GM12878 (cell line): ENCODE data around the gene OPN3. TPM values are rescaled to one million over a fixed set of nuclear protein-coding genes. Genes with fewer than 3 reads are reported as not detected.

ENCODE experiments used
- ATAC-seq: fragments of 200-7000 bp; cut with Tn5 transposase; 3 replicates; pipeline ENCODE4 v1.9.1; 2020; ENCODE audit warnings: mild to moderate bottlenecking, moderate library complexity
- BruUV-seq: library from RNA; stranded (reverse); fragments of 400-500 nt; replicated peaks from 2 replicates; lab custom pipeline; 2021; lab: Mats Ljungman, UMichigan
- CTCF ChIA-PET: fragments of 300-600 bp; sonication (Branson Sonifier 250); formaldehyde crosslinking; extraction: SDS; loops from one replicate; lab custom pipeline; 2021; ENCODE audit warnings: inconsistent platforms; lab: Yijun Ruan, JAX
- POLR2A ChIA-PET: fragments of 350-600 bp; formaldehyde crosslinking; extraction: SDS; loops from one replicate; lab custom pipeline; 2021; ENCODE audit warnings: inconsistent platforms; lab: Charles Lee
- RAD21 ChIA-PET: fragments of 300-600 bp; sonication (Branson Sonifier 250); formaldehyde crosslinking; loops from one replicate; lab custom pipeline; 2023; ENCODE audit warnings: antibody characterized with exemption; ENCODE audit not compliant: unreplicated experiment; lab: Charles Lee
- SMC1A ChIA-PET: fragments of 300-600 bp; sonication (Branson Sonifier 250); formaldehyde crosslinking; loops from one replicate; lab custom pipeline; 2023; ENCODE audit not compliant: unreplicated experiment, uncharacterized antibody; lab: Charles Lee
- DNase-seq: peaks from one replicate; pipeline ENCODE4 v3.0.0-alpha.2; 2011; ENCODE audit warnings: low read depth, low spot score
- FAIRE-seq: peaks from 3 replicates; lab custom pipeline; 2011; peaks lifted over from hg19 to GRCh38; lab: Jason Lieb, UNC
- H2AFZ ChIP-seq: 2 replicates; pipeline ENCODE4 v1.6.0; 2011; ENCODE audit warnings: low read depth, low read length, control low read depth; ENCODE audit not compliant: control insufficient read depth
- H3K27ac ChIP-seq: 2 replicates; pipeline ENCODE4 v1.5.1; 2011; ENCODE audit warnings: control low read depth; ENCODE audit not compliant: control insufficient read depth, insufficient read depth
- H3K27me3 ChIP-seq, 2 experiments: replicated peaks in 1 of 2; 2 replicates each; pipeline versions ENCODE4 v1.6.0 to v1.6.1; 2011; ENCODE audit warnings: low read length in 1 of 2; ENCODE audit not compliant: control insufficient read depth in 2 of 2, insufficient read depth in 2 of 2
- H3K36me3 ChIP-seq, 2 experiments: 2 replicates each; pipeline ENCODE4 v1.5.1; 2011; ENCODE audit warnings: low read length in 1 of 2; ENCODE audit not compliant: control insufficient read depth in 2 of 2, insufficient read depth in 2 of 2
- H3K4me1 ChIP-seq: 2 replicates; pipeline ENCODE4 v1.6.1; 2011; ENCODE audit warnings: mild to moderate bottlenecking, low read length, moderate library complexity, mixed read lengths; ENCODE audit not compliant: control insufficient read depth, insufficient read depth
- H3K4me2 ChIP-seq: 2 replicates; pipeline ENCODE4 v1.6.0; 2011; ENCODE audit warnings: control low read depth; ENCODE audit not compliant: control insufficient read depth, insufficient read depth
- H3K4me3 ChIP-seq: fragments of 200-600 bp; sonication (generic); 2 replicates; pipeline ENCODE4 v1.5.1; 2016
- H3K79me2 ChIP-seq: 2 replicates; pipeline ENCODE4 v1.6.0; 2011; ENCODE audit warnings: low read length; ENCODE audit not compliant: control insufficient read depth, insufficient read depth
- H3K9ac ChIP-seq: 2 replicates; pipeline ENCODE4 v1.8.0; 2011; ENCODE audit warnings: low read length, control low read depth, mixed read lengths; ENCODE audit not compliant: control insufficient read depth, insufficient read depth
- H3K9me3 ChIP-seq: replicated peaks from 3 replicates; pipeline ENCODE4 v1.5.1; 2011; ENCODE audit warnings: mild to moderate bottlenecking, low read length; ENCODE audit not compliant: control insufficient read depth, insufficient read depth
- H4K20me1 ChIP-seq: 2 replicates; pipeline ENCODE4 v1.6.0; 2011; ENCODE audit not compliant: control insufficient read depth, insufficient read depth
- ATF2 ChIP-seq: IDR thresholded peaks from 2 replicates; pipeline ENCODE4 v1.6.1; 2012; ENCODE audit warnings: low read length, inconsistent platforms
- ATF3 ChIP-seq: IDR thresholded peaks from 2 replicates; pipeline ENCODE4 v1.6.1; 2011; ENCODE audit warnings: low read depth, mild to moderate bottlenecking, low read length, moderate library complexity, borderline replicate concordance; ENCODE audit errors: extremely low read depth
- CBX5 ChIP-seq: sonication (generic); IDR thresholded peaks from 2 replicates; pipeline ENCODE4 v1.6.1; 2016; ENCODE audit warnings: low read depth, moderate library complexity, mild to moderate bottlenecking, inconsistent platforms
- DPF2 ChIP-seq: fragments of 450-650 bp; IDR thresholded peaks from 2 replicates; pipeline ENCODE4 v1.6.1; 2017; ENCODE audit warnings: mild to moderate bottlenecking
- ESRRA ChIP-seq: IDR thresholded peaks from 2 replicates; pipeline ENCODE4 v1.6.1; 2012; ENCODE audit warnings: mild to moderate bottlenecking, low read length, improper control_type of control experiment
- ETV6 ChIP-seq, 2 experiments: fragments of 450-650 bp in 1 of 2; IDR thresholded peaks in 1 of 2; conservative IDR thresholded peaks in 1 of 2; 2 replicates each; pipeline ENCODE4 v1.6.1; 2014; ENCODE audit warnings: antibody characterized with exemption in 1 of 2, borderline replicate concordance in 1 of 2, low read depth in 1 of 2, mild to moderate bottlenecking in 1 of 2, moderate library complexity in 1 of 2
- FOXM1 ChIP-seq: IDR thresholded peaks from 2 replicates; pipeline ENCODE4 v1.6.1; 2012; ENCODE audit warnings: low read depth, mild to moderate bottlenecking, inconsistent platforms, low read length, moderate library complexity
- IRF4 ChIP-seq: IDR thresholded peaks from 2 replicates; pipeline ENCODE4 v1.6.1; 2011; ENCODE audit warnings: low read depth, low read length
- JUNB ChIP-seq: IDR thresholded peaks from 2 replicates; pipeline ENCODE4 v1.6.1; 2016; ENCODE audit warnings: antibody characterized with exemption, mild to moderate bottlenecking
- MTA3 ChIP-seq: IDR thresholded peaks from 2 replicates; pipeline ENCODE4 v1.6.1; 2012; ENCODE audit warnings: low read length, inconsistent platforms, borderline replicate concordance
- MXI1 ChIP-seq: fragments of 150-350 bp; IDR thresholded peaks from 2 replicates; pipeline ENCODE4 v1.6.1; 2011; ENCODE audit warnings: low read depth, mild to moderate bottlenecking, inconsistent platforms, low read length, improper control_type of control experiment
- SPI1 ChIP-seq: IDR thresholded peaks from 2 replicates; pipeline ENCODE4 v1.6.1; 2011; ENCODE audit warnings: low read depth, mild to moderate bottlenecking, low read length, moderate library complexity, borderline replicate concordance; ENCODE audit not compliant: insufficient read depth
- SREBF1 ChIP-seq: IDR thresholded peaks from 2 replicates; pipeline ENCODE4 v1.6.1; 2012; ENCODE audit warnings: mild to moderate bottlenecking, low read length
- STAT3 ChIP-seq: IDR thresholded peaks from 2 replicates; pipeline ENCODE4 v1.6.1; 2011; ENCODE audit warnings: low read depth, low read length, improper control_type of control experiment
- SUZ12 ChIP-seq: fragments of 200-600 bp; sonication (generic); IDR thresholded peaks from one replicate; pipeline ENCODE4 v1.6.1; 2018; ENCODE audit warnings: antibody characterized with exemption, mild to moderate bottlenecking; ENCODE audit not compliant: unreplicated experiment
- ZSCAN29 ChIP-seq: fragments of 450-650 bp; IDR thresholded peaks from 2 replicates; pipeline ENCODE4 v1.6.1; 2017; ENCODE audit warnings: mild to moderate bottlenecking, moderate library complexity
- whole genome bisulfite sequencing: methylation state at CpG from one replicate; pipeline ENCODE4 v1.1.6; 2016; ENCODE audit warnings: low lambda C conversion rate; ENCODE audit not compliant: insufficient replicate concordance, insufficient coverage; ENCODE audit errors: missing lambda C conversion rate; 5-methylcytosine and 5-hydroxymethylcytosine counted together
- in situ Hi-C: fragments of 300-500 bp; cut with MboI; formaldehyde crosslinking; loops from 9 replicates; pipeline ENCODE4 v1.14.3; 2018; ENCODE audit warnings: mixed read lengths
- intact Hi-C: fragments of 100-400 bp; cut with micrococcal nuclease; formaldehyde crosslinking; loops from one replicate; pipeline ENCODE4 v1.14.2; 2022; ENCODE audit not compliant: unreplicated experiment
- polyA plus RNA-seq, 11 experiments: library from polyadenylated mRNA; depleted of rRNA in 4 of 11; unstranded in 6 of 11; stranded (reverse) in 5 of 11; fragments of >200 nt; fragmentation: Nextera tagmentation in 4 of 11; fragmentation: Illumina TruSeq in 1 of 11; extraction: Ambion mirVana in 4 of 11; extraction: Trizol in 1 of 11; gene quantifications; 1 replicate in 1 of 11; 2 replicates in 10 of 11; pipeline versions ENCODE4 v1.2.1 to v1.2.3, GENCODE V29; 2011 to 2016; ENCODE audit warnings: inconsistent platforms in 2 of 11, missing spikeins in 2 of 11, low read depth in 1 of 11
- total RNA-seq, 4 experiments: library from RNA; depleted of rRNA in 3 of 4; stranded (reverse); fragments of >200 nt in 3 of 4; fragmentation: Illumina TruSeq in 1 of 4; extraction: Trizol in 1 of 4; gene quantifications; 2 replicates each; pipeline versions ENCODE4 v1.2.1 to v1.2.3, GENCODE V29; 2013 to 2021
- TF ChIP-seq, protein P1 (sequence below): fragments of 450-650 bp; IDR thresholded peaks from 2 replicates; pipeline ENCODE4 v1.6.1; 2017; ENCODE audit warnings: antibody characterized with exemption, mild to moderate bottlenecking, moderate library complexity

Gene OPN3
- total and polyA plus RNA-seq, 10 of the 15 experiments (the other 5 are each of a cell fraction or from before 2014, with no cell fraction given) = 0.26 to 12.2 (median 7.4) TPM

DNA sequence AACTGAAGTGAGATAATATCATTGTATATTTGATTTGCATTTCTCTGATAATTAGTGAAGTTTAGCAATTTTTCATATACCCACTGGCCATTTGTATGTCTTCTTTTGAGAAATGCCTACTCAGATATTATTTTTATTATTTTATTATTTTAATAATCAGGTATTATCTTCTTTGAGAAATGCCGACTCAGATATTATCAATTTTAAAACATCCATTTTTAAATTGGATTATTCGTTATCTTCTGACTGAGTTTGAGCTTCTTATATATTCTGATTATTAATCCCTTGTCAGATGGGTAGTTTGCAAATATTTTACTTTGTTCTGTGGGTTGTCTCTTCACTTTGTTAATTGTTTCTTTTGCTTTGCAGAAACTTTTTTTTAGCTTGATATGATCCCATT is 70.3 kb downstream of the OPN3 start:
- ChIA-PET CTCF (interaction anchor here (0.6 kb wide), 1 partner anchor 111 kb away, joined by 3 read pairs; no protein-coding TSS in a partner anchor), RAD21 (no interaction called here), POLR2A (no interaction called here), SMC1A (no interaction called here)
- Histone ChIP-seq H3K4me3 (no peak overlapping the region), H3K4me1 (no peaks in the 10 kb centered on the region), H3K27ac (no peak overlapping the region), H3K4me2 (no peak overlapping the region), H3K9me3 (no peaks in the 10 kb centered on the region), H3K9ac (no peak overlapping the region), H3K79me2 (no peaks in the 10 kb centered on the region), H3K27me3 (no peaks in the 10 kb centered on the region), H4K20me1 (no peaks in the 10 kb centered on the region), H3K36me3 (peaks cover 0 to 3% of the 10 kb centered on the region in 2 experiments; a peak in 1 of 4 replicates), H2AFZ (no peak overlapping the region)
- BruUV-seq = no TSS peak
- DNase-seq (no peak), ATAC-seq (no peak), FAIRE-seq (no peak)
- in situ Hi-C loops (no loop called here), intact Hi-C loops (no loop called here)
- TF ChIP-seq FOXM1 (no peak), ATF3 (no peak), SPI1 (no peak), IRF4 (no peak), DPF2 (no peak), STAT3 (no peak), JUNB (no peak), MTA3 (no peak), SREBF1 (no peak), MXI1 (no peak), CBX5 (no peak), ZSCAN29 (no peak), ETV6 (conservative IDR thresholded peaks at IDR 0.05 in 1 of 2, IDR thresholded peaks at IDR 0.05 in 1 of 2; ENCODE audit: borderline replicate concordance in 1 of 2, low read depth in 1 of 2) (no peak), ESRRA (no peak), ATF2 (no peak), SUZ12 (no peak)
- TF ChIP-seq, protein P1, sequence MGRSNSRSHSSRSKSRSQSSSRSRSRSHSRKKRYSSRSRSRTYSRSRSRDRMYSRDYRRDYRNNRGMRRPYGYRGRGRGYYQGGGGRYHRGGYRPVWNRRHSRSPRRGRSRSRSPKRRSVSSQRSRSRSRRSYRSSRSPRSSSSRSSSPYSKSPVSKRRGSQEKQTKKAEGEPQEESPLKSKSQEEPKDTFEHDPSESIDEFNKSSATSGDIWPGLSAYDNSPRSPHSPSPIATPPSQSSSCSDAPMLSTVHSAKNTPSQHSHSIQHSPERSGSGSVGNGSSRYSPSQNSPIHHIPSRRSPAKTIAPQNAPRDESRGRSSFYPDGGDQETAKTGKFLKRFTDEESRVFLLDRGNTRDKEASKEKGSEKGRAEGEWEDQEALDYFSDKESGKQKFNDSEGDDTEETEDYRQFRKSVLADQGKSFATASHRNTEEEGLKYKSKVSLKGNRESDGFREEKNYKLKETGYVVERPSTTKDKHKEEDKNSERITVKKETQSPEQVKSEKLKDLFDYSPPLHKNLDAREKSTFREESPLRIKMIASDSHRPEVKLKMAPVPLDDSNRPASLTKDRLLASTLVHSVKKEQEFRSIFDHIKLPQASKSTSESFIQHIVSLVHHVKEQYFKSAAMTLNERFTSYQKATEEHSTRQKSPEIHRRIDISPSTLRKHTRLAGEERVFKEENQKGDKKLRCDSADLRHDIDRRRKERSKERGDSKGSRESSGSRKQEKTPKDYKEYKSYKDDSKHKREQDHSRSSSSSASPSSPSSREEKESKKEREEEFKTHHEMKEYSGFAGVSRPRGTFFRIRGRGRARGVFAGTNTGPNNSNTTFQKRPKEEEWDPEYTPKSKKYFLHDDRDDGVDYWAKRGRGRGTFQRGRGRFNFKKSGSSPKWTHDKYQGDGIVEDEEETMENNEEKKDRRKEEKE = no peak
- 92% methylated on average over 2 of the region's 2 CpGs for WGBS
